Activated CD4-positive, alpha-beta T cell treated with anti-CD3 and anti-CD28 coated beads, Interleukin-2, amount 50 U/mL, for 16 hours (primary cell): ENCODE data around the gene TPRG1L.
A peak's percentile ranks its signal among the peaks of the same experiment; 100 is the strongest.

Source experiments
- DNase-seq: peaks from one replicate; pipeline ENCODE4 v3.0.0-alpha.2; 2020

TPRG1L gene

GRCh38 chr1:3668585-3669300 is 43.9 kb downstream of the TPRG1L start:
- no peak for DNase-seq

GRCh38 chr1:3669421-3669821 is 44.6 kb downstream of the TPRG1L start:
- no peak for DNase-seq

- no peak for DNase-seq
Measured at GRCh38 chr1:3669971-3670431, 45.2 kb downstream of the TPRG1L start.

- no peak for DNase-seq
Measured at GRCh38 chr1:3670823-3671265, 46.0 kb downstream of the TPRG1L start.

GRCh38 chr1:3671371-3672180 is 46.8 kb downstream of the TPRG1L start:
- DNase-seq, result no peak

GRCh38 chr1:3672231-3672970 is 47.6 kb downstream of the TPRG1L start:
- no peak for DNase-seq

- no peak for DNase-seq
Measured at GRCh38 chr1:3672971-3673361, 48.2 kb downstream of the TPRG1L start.

- no peak for DNase-seq
Measured at GRCh38 chr1:3673381-3674099, 48.7 kb downstream of the TPRG1L start.

- DNase-seq, result no peak
Measured at GRCh38 chr1:3674100-3675094, 49.6 kb downstream of the TPRG1L start.

GRCh38 chr1:3675436-3675835 is 50.6 kb downstream of the TPRG1L start:
- DNase-seq, result no peak

GRCh38 chr1:3676581-3677470 is 52.0 kb downstream of the TPRG1L start:
- DNase-seq, result peak; percentile 44

- DNase-seq, result no peak
Measured at GRCh38 chr1:3677484-3677883, 52.7 kb downstream of the TPRG1L start.

GRCh38 chr1:3678361-3679097 is 53.7 kb downstream of the TPRG1L start:
- no peak for DNase-seq

GRCh38 chr1:3679098-3679555 is 54.3 kb downstream of the TPRG1L start:
- DNase-seq, result no peak
